ENCODE measurements around the gene PPFIBP2.

PPFIBP2 gene

DNA sequence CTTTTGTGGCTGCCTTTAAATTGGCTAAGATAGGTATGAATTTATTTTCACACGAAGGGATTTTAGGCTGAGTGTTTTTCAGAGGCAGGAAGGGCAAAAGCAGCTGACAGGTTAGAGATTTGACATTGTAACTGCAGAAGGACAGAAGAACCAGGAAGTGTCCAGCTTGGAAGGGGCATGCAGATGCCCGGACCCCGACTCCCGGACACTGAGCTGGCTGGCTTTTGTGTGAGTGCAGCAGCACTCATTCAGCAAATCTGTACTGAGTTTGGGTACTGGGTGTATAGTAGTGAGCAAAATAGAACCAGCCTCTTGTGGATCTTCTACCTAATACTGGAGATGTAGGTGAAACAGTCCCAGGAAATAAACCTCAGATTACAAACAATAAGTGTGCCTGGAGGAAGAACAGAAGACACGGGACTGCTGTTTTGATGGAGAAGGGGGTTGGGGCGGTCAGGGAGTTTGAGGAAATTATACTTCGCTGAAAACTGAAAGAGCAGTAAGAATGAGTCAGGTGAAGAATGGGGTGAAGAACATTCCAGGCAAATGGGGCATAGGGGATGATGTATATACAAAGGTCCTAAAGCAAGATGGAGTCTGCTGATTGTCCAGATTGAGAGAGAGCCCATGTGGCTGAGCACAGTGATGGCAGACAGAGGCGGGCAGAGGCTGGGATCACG lies 64.6 kb downstream of the PPFIBP2 start:
- DNase-seq (ENCODE audit: low read depth), result no peak

DNA sequence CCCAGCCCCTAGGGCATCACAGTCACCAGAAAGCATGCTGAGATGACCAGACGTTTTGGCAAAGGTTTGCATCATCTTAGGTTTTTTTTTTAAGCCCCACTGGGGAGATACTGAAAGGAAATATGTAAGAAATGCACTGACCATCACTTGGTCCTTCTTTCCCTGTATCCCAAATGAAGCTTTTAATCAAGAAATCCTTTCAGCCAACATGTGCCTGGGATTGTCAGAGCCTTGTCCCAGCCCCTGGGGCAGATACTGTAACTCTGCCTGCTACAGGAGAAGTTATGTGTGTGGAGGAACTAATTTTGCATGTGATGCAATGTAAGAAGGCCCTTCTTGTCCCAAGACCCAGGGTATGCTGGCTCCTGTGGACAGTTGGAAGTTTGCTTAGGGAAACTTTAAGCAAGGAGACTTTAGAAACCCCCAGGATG lies 65.6 kb downstream of the PPFIBP2 start:
- no peak for DNase-seq (ENCODE audit: low read depth)

DNA sequence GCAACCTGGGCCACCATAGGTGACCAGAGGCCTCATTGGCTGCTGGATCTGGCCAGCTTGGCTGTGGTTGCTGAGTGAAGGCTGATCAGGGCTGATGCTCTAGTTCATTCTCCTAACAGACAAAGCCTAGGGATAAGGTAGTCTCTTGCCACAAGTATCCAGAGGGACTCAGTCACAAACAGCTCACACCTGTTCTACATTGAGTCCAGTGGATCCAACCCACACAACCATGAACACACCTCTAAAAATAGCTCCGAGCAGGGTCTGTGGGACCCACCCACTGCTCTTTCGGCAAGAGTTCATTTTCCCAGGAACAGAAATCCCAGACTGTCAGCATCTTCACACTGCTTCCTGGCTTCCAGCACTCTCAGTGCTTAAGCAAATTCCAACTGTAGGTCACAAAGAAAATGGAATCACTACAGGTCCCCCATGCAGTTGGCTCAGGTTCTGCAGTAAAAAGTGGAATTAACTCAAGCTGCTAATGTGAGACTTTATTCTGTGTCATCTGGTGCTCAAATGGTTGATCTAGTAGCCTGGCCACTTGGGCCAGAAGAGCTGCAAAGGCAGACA lies 67.3 kb downstream of the PPFIBP2 start:
- DNase-seq (ENCODE audit: low read depth), result no peak

DNA sequence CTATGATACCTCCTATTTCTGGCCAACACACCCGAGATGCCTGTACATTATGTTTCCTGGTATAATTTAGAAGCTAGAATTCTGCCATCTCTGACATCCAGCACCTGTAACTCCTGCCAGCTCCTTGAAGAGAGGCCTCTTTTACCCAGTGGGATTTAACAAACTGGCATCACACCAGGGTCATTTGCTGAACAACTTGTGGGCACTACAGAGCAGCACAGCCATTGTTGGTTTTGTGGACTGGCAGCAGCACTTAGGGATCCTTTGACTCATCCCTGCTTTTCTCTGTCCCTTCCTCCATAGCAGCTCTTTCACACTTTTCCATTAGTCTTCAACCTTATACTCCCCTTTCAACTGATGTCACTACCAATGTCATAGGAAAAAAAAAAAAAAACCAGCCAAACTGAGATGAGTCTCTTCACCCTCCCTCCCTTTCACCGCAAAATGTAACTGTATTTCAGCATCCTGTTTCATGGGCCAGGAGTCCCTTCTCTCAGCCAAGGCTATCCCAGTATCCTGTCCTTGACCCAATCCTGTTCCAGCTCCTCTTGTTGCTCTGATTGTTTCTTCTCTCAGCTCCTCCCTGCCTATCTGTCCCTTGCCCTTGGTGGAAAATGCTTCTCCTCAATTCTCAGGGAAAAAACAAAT lies 68.7 kb downstream of the PPFIBP2 start:
- DNase-seq (ENCODE audit: low read depth), result no peak

DNA sequence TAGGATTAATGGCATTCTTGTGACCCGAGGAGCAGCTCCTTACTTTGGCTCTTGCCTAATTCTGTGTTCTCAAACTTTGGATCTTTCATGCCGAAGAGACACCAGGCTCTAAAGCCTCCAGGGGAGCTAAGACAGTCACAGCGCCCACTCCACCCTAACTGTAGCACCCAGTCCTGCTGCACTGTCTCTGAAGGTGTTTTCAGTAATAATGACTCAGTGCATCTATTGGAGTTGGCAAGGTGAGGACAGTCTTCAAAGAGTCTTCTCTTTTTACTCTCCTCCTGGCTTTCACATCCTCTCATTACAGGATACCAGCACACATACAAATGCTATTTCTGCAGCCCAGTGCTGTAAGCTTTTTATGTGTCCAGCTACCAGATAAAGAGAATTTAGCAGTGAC lies 69.4 kb downstream of the PPFIBP2 start:
- no peak for DNase-seq (ENCODE audit: low read depth)

DNA sequence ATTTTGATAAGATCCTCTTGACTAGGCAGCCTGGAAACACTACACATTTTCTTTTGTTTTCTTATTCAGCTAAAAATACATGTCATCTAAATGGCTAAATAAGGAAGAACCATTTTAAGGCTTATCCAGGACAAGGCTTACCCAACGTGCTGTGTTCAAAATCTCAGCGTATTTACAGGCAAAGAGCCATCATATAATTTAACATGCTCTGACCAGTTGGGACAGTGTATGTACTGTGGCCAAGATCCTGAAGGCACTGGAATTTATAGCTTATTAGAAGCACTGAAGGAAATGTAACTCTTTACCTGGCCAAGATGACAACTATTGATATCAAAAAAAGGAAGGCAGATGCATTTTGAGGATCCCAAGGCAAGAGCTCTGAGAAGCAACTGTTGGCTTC lies 71.1 kb downstream of the PPFIBP2 start:
- DNase-seq (ENCODE audit: low read depth), result no peak

DNA sequence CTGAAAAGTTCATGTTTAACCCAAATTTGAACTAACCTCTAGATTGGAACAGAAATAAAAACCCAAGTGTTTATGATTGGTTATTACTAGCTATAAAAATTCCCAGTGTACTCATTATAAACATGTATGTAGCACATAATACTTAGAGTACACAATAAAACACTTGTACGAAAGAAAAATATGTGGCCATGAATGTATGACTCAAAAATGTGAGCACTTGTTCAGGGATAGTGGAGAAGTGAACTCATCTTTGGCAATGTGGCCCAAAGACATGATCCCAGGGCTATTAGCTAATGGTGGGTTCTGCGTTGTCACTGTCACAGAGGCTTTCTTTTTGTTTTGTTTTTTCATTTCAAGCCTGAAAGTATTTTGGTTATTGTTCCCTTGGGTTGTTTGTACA lies 72.0 kb downstream of the PPFIBP2 start:
- no peak for DNase-seq (ENCODE audit: low read depth)

DNA sequence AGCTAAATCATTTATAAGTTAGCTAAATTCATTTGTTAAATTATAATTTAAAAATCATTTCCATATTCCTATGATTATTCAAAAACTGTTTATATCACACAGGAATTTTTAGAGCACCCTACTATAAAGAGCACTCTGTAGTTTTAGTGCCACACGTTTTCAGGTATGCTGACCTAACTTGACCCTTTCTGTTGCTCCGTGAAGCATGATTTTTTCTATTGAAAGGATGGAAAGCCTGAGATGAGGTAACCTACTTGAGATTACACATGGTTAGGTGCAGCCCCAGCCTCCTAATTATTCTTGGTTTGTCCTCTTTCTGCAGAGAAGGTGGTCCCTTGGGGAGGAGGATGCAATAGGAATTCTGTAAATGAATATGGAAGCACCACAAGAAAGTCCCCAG lies 72.6 kb downstream of the PPFIBP2 start:
- no peak for DNase-seq (ENCODE audit: low read depth)

DNA sequence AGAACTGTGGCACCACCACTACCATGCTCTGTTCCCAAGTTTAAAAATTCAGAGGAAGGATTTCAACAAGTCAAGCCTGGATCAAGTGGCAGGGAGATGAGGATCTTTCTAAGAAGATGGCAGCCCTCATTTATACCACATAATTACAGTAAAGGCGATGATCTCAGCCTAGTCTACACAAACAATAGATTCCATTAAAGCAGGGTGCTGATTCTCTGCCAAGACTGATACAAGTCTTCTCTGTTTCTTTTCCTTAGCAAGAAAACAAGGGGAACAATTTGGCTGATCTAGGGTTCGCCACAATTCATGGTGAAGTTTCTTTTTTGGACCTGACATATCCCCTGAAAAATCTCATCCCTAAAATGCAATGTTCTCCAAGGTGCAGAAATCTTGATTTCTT lies 73.9 kb downstream of the PPFIBP2 start:
- DNase-seq (ENCODE audit: low read depth), result no peak

DNA sequence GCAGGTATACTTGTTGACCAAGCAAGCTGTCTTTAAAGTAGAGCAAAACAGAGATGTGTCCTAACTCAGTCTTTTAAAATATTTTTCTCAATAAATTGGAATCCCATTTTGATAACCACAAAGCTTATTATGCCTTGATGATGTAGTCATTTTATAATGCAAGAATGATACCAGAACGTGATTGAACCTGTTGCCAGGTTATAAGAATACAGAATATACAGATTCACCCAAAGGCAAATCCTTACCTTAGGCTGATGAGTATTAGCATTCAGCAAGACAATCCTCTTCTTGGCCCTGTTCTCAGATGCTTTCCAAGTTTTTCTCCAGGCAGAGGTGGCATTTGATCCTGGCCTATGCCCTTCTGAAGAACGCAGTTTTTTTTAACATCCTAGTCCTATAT lies 76.1 kb downstream of the PPFIBP2 start:
- DNase-seq (ENCODE audit: low read depth), result no peak

DNA sequence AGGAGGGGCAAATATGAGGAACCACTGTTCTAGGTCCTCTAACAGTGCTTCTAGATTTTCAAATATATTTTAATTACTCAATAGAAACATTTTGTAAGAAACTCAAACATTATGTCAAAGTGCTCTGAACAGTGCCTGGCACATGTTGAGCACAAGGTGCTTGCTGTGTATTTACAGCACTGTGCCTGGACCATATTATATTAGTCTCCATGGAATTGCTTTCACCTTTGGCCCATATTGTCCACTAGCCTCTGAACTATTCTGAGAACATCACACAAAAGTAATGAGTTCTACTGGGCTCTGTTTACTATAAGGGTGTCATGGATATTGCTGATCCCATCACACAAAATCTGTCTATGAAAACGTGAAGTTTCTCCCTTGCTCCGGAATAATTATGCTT lies 76.7 kb downstream of the PPFIBP2 start:
- DNase-seq (ENCODE audit: low read depth), result no peak

DNA sequence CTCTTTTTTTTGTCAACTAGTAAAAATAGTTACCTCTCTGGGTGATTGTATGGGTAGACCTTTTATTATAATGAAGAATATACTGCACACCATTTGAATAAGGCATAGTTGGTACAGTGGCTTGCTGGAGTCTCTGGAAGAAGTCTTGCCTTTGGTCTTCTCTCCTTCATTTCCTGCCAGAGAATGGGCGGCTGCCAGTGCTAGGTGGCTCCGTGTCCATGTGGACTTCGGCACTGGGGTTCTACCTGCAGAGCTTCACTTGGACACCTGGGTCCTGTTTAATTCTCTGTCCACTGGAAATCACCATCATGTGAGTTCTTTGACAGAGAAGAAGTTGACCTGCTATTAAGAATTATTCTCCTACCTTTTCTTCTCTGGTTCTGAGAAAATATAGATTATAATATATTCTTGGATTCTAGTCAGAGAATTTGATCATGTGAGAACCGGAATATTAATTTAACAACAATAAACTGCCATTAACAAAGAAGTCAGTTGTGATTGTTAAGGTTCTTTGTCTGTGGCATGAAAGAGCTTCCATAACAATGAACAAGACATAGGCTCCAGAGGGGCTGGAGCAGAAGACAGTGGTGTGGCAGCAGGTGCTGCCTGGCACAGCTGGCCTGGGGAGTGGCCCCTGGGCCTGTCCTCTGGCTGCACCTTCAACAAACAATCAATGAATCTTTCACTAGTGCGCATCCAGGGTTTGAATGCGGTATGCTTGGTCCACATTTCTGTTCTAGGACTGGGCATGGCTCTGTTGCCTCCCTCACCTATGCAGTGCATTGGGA lies 77.5 kb downstream of the PPFIBP2 start:
- no peak for DNase-seq (ENCODE audit: low read depth)

DNA sequence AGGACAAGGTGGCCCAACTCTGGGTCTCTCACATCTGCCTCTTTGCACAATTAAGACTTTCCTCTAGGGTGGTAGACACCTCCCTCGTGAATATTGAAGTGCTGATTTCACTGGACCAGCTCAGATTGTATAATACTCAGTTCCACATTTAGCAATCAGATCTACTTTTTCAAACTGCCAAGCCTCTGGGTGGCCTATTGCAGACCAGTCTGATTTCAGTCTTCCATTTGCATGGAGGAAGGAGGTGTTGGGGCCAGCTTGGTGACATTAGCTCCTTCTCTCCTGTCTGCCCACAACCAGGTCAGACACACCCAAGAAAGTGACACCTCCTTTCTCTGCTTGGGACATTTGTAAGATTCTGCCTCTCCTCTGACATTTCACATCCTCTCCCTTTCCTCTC lies 78.2 kb downstream of the PPFIBP2 start:
- DNase-seq (ENCODE audit: low read depth), result no peak

DNA sequence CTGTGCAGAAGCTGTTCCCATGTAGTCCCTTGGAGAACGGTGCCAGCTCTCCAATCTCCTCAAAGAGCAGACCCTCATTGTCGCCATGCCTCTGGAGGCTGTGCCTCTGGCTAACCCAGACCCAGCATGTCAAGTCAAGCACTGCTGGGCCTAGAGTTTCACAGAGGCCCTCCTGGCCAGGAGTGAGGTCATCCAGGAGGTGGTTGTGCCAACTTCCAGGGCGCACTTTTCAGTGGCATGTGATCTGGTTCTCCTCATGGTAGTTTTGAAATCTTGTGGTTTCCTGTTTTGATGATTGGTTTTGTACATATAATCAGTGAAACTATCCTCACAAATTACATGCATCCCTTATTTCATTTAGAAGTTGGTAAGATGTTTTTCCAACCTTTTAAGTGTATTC lies 78.9 kb downstream of the PPFIBP2 start:
- no peak for DNase-seq (ENCODE audit: low read depth)

DNA sequence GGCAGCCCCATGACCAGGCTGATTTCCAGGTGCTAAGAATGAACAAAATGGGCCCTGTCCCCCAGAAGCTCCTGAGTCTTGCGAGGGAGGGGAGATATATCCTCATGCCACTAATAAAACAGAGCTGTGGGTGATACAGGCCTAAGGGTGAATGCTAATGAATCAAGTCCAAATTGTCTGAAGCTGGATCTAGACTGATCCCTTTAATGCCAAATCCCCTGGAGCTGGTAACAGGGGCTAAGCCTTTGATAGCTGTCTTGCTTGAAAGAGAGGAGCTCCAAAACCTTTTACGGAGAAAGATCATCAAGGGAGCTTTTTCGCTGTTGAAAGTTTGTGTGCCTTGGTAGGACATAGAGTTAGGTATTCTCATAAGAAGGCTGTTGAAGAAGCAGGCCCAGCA lies 79.7 kb downstream of the PPFIBP2 start:
- no peak for DNase-seq (ENCODE audit: low read depth)

DNA sequence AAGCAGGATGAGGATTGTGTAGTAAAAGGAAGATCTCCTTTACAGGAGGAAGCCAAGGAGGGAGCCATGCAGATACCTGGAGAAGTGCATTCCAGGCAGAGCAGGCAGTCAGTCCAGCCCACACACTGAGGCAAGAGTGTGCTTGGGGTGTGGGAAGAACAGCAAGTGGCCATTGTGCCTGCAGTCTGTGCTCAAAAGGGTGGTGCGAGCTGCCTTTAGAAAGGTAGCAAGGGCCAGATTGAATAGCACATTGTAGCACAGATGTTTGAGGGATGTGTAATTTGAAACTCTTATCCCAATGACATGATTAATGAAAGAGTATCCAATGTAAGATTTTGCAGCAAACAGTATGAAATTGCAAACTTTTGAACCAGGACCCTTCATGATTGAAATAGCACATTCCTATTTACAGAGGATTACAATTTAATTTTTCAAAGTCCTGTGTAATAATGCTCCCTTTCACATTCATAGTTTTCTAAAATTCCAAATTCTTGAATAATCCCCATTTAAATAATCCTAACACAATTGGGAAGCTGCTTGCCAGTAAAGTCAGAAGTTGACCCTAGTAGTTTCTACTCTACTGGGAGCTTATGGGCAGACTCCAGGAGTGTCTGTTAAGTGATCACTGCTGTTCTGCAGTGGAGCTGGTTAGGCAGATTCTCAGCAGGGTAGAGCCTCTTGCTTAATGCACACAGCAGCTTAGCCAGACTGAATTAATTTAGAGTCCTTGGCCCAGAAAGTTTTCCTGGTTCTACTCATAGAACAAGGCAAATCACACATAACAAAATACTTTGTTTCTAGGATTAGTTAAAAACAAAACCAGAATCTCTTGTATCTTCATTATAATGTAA lies 81.4 kb downstream of the PPFIBP2 start:
- no peak for DNase-seq (ENCODE audit: low read depth)

DNA sequence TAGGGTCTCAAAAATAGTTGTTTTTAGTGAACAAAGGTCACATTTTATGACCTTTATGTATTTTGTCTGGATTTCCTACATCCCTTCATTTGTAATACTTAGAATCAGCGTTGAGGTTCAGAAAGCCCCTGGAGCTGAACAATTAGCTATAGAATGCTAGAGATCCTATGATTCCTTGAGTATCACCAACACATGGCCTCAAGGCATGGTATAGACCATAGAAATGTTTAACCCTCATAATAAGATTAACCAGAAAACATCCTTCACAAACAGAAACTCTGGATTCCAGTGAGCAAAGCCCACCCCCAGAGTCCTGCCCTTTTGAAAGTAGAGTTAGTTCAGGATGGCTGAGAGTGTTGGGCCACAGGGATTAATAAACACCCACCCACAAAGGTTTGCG lies 82.2 kb downstream of the PPFIBP2 start:
- no peak for DNase-seq (ENCODE audit: low read depth)

DNA sequence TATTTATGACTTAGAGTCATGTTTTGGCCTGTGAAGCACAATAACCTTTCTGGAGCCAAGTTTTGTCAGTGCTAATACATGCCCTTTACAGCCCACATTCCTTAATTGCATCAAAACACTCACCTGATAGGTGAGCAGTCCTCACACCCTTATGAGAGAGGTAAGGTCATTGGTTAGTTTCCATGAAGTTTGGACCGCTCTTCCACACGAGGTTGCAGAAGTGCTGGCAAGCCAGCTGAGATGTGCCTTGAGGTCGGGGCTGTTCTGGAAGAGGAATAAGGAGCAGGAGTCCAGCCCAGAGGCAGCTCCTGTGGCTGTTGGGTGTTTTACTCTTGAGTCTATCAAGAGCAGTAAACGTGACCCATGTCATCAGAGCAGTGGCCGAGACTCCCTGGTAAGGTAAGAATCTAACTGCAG lies 83.2 kb downstream of the PPFIBP2 start:
- no peak for DNase-seq (ENCODE audit: low read depth)

DNA sequence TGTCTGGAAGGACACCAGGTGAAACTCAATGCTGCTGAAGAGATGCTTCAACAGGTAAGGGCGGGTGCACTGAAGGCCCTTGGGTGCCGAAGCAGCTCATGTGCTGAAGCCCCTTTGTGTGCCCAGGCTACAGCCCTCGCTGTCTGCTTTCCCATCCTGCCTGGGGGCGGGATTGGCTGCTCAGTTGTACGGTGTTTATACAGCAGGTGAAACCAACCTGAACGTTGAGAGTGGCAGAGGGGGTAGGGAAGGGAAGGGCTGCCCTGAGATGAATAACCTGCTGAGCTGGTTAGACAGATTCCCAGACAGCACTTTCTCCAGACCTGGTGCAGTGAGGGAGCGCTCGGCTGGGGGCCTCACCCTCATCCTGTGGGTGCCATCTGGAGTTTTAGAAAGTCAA lies 83.8 kb downstream of the PPFIBP2 start:
- no peak for DNase-seq (ENCODE audit: low read depth)

DNA sequence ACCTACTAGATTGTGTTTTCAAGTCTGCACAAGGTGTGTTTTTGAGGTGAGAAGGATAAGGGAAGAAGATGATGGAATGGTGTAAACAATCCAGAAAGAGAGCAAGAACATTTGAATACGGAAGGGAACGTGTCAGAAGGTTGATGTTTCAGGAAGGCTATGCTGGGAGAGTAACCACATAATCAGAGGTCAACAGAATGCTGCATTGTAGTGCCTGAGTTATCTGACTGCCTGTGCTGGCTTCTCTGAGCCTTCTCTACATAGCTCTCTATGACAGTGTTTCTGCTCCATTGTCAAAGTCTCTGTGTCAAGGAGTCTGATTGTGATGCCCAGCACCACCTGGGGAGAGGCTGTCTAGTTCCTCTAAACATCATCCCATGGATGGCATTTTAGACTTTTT lies 85.4 kb downstream of the PPFIBP2 start:
- DNase-seq (ENCODE audit: low read depth), result no peak

DNA sequence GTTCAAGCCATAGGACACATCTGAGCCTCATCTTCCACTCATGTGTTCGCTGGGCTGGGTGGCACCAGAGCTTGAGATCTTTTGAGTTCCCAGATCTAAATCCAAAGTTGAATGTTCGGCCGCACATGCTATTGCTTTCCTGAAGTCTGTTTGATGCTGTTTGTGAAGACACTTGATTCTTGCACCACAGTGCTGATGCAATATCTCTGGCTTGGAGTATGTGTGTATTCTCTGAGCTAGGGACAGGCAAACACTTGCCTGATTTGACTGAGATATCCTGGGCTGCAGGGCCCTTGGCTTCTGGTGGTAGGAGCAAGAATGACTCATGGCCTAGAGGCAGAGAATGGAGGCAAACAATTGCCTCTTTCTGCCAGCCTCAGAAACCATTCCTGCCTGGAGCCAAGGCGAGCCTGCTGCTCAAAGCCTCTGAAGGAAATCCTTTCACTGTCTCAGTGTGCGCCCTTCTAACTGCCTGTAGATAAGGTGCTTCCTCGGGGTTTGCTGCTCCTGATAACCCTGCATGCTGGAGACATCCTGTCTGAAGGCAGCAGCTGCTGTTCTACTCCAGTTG lies 86.5 kb downstream of the PPFIBP2 start:
- no peak for DNase-seq (ENCODE audit: low read depth)
